Activated CD4-positive, CD25-positive, alpha-beta regulatory T cell (primary cell): ENCODE measurements around the gene KRTAP2-4.
"Not testable (repeated sequence)": the region's sequence is repeated elsewhere in the genome, so short reads cannot be mapped to it uniquely, and the experiment has no call there.

Experiments used
- DNase-seq, 4 experiments: peaks; one replicate each; lab custom pipeline; 2025; lab: John Stamatoyannopoulos, UW

The KRTAP2-4 gene

DNA sequence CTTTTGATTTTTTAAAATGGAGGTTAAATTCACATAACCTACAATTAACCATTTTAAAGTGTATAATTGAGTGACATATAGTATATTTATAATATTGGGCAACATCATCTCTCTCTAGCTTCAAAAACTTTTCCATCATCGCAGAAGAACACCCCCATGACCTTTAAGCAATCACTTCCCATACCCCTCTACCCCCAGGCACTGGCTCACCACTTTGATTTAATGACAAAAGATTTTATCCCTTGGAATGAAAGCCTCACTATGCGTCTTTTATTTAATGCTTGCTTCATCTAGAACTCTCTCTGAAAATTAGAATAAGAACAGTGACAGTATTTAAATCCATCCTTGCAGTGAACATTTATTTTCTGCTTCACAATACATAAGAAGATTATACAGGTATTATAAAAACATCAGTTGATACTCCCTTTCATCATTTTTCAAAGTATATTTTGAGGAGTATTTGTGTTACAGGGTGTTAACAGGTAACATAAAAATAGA lies 27.8 kb downstream of the KRTAP2-4 start:
- DNase-seq, result no peak

DNA sequence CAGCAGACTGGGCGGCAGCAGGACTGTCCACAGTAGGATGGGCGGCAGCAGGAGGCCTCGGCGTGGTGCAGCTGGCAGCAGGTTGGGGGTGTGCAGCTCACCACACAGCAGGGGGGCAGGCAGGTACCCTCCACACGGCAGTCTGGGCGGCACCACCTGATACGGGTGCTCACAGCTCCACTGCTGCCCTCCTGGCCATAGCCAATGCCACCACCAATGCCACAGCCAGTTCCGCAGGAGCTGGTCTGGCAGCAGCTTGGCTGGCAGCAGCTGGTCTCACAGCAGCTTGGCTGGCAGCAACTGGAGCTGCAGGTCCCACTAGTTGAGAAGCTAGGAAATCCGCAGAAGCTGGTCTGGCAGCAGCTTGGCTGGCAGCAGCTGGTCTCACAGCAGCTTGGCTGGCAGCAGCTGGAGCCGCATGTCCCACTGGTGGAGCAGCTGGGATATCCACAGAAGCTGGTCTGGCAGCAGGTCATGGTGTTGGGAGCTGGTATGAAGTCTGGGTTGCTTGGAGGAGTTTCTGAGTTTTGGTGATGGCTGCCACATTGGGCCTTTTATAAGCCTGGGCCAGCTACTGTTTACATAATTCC lies 31.2 kb downstream of the KRTAP2-4 start, which contains the start of gene KRTAP1-3:
Gene KRTAP1-3, minus strand, starts transcription at position 529 of the 590 bp plus-strand sequence. Its CDS starts 53 bp downstream, at position 476.
- not testable (repeated sequence) for DNase-seq

DNA sequence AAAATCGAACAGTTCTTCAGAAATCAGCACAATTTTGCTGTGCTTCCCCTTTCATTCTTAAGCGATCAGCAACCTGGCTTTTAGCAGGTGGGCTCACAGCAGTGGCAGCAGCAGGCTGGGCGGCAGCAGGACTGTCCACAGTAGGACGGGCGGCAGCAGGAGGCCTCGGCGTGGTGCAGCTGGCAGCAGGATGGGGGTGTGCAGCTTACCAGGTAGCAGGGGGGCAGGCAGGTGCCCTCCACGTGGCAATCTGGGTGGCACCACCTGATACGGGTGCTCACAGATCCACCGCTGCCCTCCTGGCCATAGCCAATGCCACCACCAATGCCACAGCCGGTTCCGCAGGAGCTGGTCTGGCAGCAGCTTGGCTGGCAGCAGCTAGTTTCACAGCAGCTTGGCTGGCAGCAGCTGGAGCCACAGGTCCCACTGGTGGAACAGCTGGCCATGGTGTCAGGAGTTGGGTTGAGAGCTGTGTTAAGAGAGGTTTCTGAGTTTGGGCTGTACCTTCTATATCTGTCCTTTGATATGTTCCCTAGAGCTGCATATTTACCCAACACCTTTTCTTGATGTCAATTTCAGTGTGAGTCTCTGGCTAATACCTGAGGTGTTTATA lies 35.9 kb downstream of the KRTAP2-4 start, which contains the start of gene KRTAP1-4:
Gene KRTAP1-4, minus strand, starts transcription at position 563 of the 613 bp plus-strand sequence. Its CDS starts 117 bp downstream, at position 446.
- DNase-seq, result no peak

DNA sequence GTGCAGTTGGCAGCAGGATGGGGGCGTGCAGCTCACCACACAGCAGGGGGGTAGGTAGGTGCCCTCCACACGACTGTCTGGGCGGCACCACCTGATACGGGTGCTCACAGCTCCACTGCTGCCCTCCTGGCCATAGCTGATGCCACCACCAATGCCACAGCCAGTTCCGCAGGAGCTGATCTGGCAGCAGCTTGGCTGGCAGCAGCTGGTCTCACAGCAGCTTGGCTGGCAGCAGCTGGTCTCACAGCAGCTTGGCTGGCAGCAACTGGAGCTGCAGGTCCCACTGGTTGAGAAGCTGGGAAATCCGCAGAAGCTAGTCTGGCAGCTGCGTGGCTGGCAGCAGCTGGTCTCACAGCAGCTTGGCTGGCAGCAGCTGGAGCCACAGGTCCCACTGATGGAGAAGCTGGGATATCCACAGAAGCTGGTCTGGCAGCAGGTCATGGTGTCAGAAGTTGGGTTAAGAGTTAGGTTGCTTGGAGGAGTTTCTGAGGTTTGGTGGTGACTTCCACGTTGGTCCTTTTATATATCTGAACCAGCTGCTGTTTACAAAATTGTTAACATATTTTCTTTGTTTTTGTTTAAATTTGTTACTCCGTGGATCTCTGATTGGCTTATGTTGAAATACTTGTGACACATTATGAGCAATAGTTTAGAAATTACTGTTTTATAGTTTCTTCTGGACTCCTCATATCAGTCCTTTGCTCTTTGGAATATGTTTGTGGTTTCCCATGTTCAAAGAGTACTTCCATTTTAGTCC lies 38.8 kb downstream of the KRTAP2-4 start, which contains the start of gene KRTAP1-5:
Gene KRTAP1-5, minus strand, starts transcription at position 494 of the 757 bp plus-strand sequence. Its CDS starts 53 bp downstream, at position 441.
- DNase-seq, result no peak

DNA sequence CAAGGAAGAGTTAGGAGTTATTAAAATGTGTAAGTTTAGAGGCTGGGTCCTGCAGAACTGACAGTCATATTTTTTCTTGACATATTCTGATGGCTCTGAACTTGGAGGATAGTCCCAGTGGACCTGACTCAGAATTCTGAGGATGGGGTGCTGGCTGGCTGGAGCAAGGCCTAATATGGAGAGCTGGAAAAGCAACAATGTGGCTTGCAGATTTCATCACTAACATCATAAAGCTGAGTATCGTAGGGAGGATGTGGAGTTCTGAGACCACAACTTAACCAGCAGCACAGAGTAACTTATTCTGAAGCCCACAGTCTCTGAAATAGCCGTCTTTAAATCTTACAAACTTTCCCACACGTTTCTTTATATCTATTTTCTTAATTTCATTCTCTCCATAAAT lies 41.0 kb downstream of the KRTAP2-4 start:
- DNase-seq, result no peak

DNA sequence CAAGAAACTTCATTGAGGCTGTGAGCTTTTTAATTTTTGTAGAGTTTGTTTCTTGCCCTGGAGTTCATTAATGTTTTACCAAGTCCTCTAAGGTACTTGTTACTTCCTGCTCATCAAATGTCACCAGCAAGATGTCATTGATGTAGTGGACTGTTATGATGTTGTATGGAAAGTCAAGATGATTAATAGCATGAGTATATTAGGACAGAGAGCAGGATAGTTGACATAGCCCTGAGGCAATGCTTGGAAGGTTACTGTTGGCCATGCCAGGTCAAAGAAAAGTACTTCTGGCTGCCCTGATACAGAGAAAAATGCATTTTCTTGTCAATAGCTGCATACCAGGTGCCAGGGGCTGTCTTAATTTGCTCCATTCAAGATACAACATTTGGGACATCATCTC lies 45.3 kb downstream of the KRTAP2-4 start:
- no peak for DNase-seq

DNA sequence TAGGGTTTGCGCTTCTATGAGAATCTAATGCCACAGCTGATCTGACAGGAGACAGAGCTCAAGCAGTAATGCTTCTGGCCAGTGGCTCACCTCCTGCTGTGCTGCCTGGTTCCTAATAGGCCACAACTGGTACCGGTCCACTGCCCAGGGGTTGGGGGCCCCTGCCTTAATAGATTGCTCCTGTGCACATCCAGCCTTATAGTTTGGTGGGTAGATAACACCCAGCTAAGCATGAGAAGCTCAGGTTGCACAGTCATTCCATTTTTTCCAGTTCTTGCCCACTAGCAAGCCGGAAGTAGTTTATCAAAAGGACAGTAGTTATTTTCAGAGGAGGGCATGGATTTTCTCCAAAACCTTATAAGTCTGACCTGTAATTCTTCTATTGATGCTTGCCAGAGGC lies 46.3 kb downstream of the KRTAP2-4 start:
- DNase-seq, result no peak

DNA sequence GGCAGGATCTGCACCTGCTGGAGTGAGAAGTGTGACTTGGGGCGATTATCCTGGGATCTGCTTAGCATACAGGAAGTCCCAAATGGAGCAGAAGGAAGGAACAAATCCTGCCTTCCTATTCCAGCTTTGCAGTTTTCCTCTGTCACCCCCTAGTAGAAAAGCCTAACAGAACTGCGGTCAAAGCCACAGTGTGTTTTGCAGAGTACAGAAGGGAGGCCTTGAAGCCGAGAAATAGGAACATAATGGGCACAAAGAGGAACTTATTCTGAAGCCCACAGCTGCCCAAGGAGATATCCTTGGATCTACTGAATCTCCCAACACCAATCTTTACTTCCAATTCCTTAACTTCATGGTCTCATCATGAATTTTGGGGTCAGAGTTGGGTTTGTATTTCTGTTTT lies 47.1 kb downstream of the KRTAP2-4 start:
- DNase-seq, result no peak

DNA sequence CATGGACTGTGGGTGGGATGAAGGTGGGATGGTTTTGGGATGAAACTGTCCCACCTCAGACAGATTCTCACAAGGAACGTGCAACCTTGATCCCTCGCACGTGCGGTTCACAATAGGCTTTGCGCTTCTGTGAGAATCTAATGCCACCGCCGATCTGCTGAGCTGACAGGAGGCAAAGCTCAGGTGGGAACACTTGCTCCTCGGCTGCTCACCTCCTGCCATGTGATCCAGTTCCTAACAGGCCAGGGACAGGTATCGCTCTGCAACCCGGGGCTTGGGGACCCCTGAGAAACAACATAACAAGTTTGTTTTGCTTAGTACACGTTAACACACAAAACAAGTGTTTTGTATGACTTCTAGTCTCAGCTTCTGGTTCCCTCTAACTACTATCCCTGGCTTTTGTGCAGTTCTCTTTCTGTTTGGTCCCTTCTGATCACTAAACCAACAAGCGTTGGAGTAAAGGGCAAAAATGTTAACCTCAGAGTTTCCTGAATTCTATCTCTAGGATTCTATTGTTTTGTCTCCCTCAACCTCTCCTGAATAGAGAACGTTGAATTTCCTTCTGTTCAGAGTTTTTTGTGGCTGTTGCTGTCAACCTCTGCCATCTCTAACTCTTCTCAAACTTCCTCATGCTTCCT lies 49.0 kb downstream of the KRTAP2-4 start:
- no peak for DNase-seq

DNA sequence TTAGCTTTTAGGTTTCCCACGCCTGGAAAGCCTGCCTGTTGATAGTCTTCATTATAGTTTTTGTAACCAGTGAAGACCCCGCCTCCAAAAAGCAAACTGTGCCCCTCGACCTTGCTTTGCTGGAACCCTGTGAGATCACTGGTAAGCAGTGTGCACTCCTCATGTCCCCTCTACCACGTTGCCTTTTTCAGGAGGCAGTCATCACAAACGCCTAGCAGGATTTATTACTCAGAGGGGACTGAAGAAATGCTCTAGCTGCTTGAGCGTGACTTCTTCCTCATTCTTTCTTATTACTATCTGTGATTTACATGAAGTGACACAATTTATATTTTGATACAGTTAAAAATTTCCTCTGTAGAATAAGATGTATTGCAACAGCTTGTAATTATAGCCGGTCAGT lies 50.2 kb downstream of the KRTAP2-4 start:
- DNase-seq, result no peak
